Mucosa of descending colon (tissue), 3 donors: Measurements from ENCODE around the gene BTBD1. TPM values are rescaled to one million over a fixed set of nuclear protein-coding genes. Genes with fewer than 3 reads are reported as not detected.

Experiments used
- ATAC-seq: fragments of 200-7000 bp; cut with Tn5 transposase; one replicate; pipeline ENCODE4 v1.9.1; 2020; ENCODE audit warnings: mild to moderate bottlenecking, moderate library complexity
- DNase-seq, 3 donors: peaks; one replicate each; pipeline ENCODE4 v3.0.0-alpha.2; 2020
- H3K36me3 ChIP-seq: fragments of 200-600 bp; one replicate; pipeline ENCODE4 v1.8.0; 2021; ENCODE audit warnings: low read depth, mild to moderate bottlenecking
- H3K4me1 ChIP-seq: fragments of 200-600 bp; one replicate; pipeline ENCODE4 v1.8.0; 2021; ENCODE audit warnings: low read depth, mild to moderate bottlenecking
- H3K4me3 ChIP-seq: fragments of 200-600 bp; one replicate; pipeline ENCODE4 v1.8.0; 2021; ENCODE audit warnings: mild to moderate bottlenecking
- H3K9me3 ChIP-seq: fragments of 200-600 bp; one replicate; pipeline ENCODE4 v1.8.0; 2021; ENCODE audit warnings: mild to moderate bottlenecking
- CTCF ChIP-seq: fragments of 200-600 bp; IDR thresholded peaks from one replicate; pipeline ENCODE4 v1.8.0; 2022; ENCODE audit warnings: antibody characterized with exemption, mild to moderate bottlenecking
- intact Hi-C, 2 donors: fragments of 100-400 bp; cut with DNase I in 1 of 2; cut with micrococcal nuclease in 1 of 2; formaldehyde crosslinking; loops; one replicate each; pipeline versions ENCODE4 v1.11.0 to v1.11.1; 2022; cut with DNase I, micrococcal nuclease
- total RNA-seq, 3 donors: library from RNA; stranded (reverse); fragmentation: NEBNext Ultra II Directional in 2 of 3; extraction: Animal tissue kit (Norgen Biotek cat#: 25700) in 2 of 3; gene quantifications; one replicate each; pipeline versions ENCODE4 v1.2.1 to v1.2.4, GENCODE V29; 2021 to 2023
- donor health status: DM: no; HTN: no; CAD: no; lungs with moderate emphysema.
- donor health status: DM: no; HTN: no; CAD: no.
- donor health status: DM: no; HTN: yes; CAD: no.

Gene BTBD1
- total RNA-seq, 3 donors from 2014 or later, result 50.9 to 57.8 (median 53.7) TPM

DNA sequence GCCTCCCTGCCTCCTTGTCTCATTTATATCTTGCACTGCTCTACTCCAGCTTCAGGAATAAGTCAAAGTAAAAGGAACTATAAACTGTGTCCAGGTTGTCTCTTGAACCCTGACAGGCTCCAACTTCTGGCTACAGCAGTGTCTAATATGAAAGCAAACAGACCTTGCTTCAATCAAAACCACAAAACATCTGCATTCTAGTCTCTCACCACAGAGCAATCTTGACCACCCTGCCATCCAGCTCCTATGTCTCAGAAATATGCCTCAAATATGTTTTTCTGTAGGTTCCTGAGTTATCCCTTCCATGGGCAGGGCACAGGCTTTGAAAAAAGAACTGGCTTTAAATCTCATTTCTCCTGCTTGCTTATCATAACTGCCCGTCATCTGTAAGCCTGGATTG lies 94.1 kb downstream of the BTBD1 start:
- no peaks in the 10 kb centered on the region for H3K4me1 ChIP-seq
- DNase-seq, result no peak
- H3K9me3 ChIP-seq, result no peaks in the 10 kb centered on the region
- no peaks in the 10 kb centered on the region for H3K36me3 ChIP-seq
- no peak for ATAC-seq
- TF ChIP-seq CTCF, result no peak
- H3K4me3 ChIP-seq, result no peak overlapping the region
- intact Hi-C loops, result no loop called here

DNA sequence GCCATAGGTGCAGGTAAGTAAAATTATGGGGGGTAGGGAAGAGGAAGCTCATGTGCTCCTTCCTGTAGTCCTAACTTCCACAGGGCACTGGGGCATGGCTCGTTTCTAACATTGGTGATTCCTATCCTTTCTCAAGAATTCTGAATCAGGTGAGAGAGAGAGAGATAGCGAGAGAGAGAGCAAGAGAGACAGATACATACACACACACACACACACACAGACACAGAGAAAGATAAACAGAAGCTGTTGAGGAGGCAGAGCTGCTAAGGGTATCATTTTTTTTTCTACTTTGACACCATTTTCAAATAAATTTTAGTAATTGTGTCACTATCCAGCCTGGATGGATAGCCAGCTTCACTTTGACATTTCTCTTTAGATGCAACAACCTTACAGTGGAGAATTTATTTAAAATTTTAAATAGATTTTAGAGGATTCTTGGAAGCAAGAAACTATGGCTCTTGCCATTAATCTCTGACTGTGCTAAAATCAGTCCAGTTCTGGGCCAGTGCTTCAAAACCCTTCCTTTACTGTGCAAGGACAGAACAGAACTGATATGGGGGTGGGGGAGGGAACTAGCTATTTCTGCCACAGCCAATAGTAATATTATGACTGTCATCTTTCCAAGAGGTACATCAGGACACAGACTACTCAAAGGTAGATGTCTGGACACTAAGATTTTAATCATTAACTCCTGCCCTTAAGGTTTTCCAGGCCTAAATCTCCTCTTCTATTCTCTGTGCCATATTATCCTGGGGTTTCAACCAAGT lies 95.7 kb downstream of the BTBD1 start:
- Histone ChIP-seq H3K36me3 (no peaks in the 10 kb centered on the region), H3K4me3 (no peak overlapping the region), H3K4me1 (no peaks in the 10 kb centered on the region), H3K9me3 (no peaks in the 10 kb centered on the region)
- intact Hi-C loops, result no loop called here
- no peak for TF ChIP-seq CTCF
- no peak for ATAC-seq
- no peak for DNase-seq

GRCh38 chr15:82970696-82971095 lies 96.4 kb downstream of the BTBD1 start:
- Histone ChIP-seq H3K36me3 (no peaks in the 10 kb centered on the region), H3K4me1 (no peaks in the 10 kb centered on the region), H3K4me3 (no peak overlapping the region), H3K9me3 (no peaks in the 10 kb centered on the region)
- intact Hi-C loops, result no loop called here
- DNase-seq (no peak), ATAC-seq (no peak)
- no peak for TF ChIP-seq CTCF

DNA sequence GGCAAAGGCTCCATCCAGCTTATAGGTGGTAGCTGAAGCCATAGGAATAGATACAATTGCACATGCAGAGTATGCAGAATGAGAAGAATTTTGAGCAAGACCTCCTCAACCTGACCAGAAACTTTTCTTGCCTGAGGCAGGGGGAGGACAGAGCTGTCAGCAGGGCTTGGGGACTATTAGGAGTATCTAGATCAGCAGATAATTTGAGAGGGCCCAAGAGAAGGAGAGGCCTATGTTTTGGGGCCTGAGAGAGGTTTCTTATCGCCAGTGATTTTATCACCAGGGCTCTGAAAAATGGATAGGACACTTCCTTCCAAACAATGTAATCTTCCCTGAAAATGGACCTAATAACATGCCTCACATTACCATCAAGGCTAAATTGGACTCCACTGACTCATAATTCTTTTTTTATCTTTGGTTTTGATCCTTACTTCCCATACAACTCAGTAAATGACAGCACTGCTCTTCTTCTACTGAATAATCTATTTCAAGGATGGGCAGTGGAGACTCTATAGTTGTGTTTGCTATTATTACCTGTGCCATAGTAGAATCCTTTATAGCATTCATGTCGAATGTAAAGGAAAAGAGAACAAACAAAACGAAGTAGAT lies 96.9 kb downstream of the BTBD1 start:
- intact Hi-C loops, result no loop called here
- Histone ChIP-seq H3K4me1 (no peaks in the 10 kb centered on the region), H3K4me3 (no peak overlapping the region), H3K9me3 (no peaks in the 10 kb centered on the region), H3K36me3 (no peaks in the 10 kb centered on the region)
- TF ChIP-seq CTCF, result no peak
- ATAC-seq, result no peak
- no peak for DNase-seq

GRCh38 chr15:82969353-82969752 lies 97.7 kb downstream of the BTBD1 start:
- ATAC-seq, result no peak
- TF ChIP-seq CTCF, result no peak
- no peak for DNase-seq
- Histone ChIP-seq H3K4me1 (no peaks in the 10 kb centered on the region), H3K9me3 (no peaks in the 10 kb centered on the region), H3K4me3 (no peak overlapping the region), H3K36me3 (no peaks in the 10 kb centered on the region)
- intact Hi-C loops, result no loop called here
